Fibroblast of villous mesenchyme (primary cell): Measurements from ENCODE around the gene ETS2. TPM values are rescaled to one million over a fixed set of nuclear protein-coding genes. Genes with fewer than 3 reads are reported as not detected.
A peak's percentile ranks its signal among the peaks of the same experiment; 100 is the strongest.

Experiments used
- DNase-seq: peaks from one replicate; pipeline ENCODE4 v3.0.0-alpha.2; 2010; ENCODE audit warnings: low read depth
- H3K4me3 ChIP-seq: 2 replicates; pipeline ENCODE4 v1.5.1; 2011; ENCODE audit warnings: low read depth, mild to moderate bottlenecking, low read length
- total RNA-seq: library from RNA; depleted of rRNA; stranded (reverse); fragments of >200 nt; gene quantifications from 2 replicates; pipeline ENCODE4 v1.2.3, GENCODE V29; 2012
- TF ChIP-seq, protein P1 (sequence below): IDR thresholded peaks from 2 replicates; pipeline ENCODE4 v1.5.1; 2012; ENCODE audit warnings: low read depth, mild to moderate bottlenecking, low read length; ENCODE audit not compliant: insufficient read depth

Gene ETS2
- total RNA-seq, 1 donor = 45.8 TPM

DNA sequence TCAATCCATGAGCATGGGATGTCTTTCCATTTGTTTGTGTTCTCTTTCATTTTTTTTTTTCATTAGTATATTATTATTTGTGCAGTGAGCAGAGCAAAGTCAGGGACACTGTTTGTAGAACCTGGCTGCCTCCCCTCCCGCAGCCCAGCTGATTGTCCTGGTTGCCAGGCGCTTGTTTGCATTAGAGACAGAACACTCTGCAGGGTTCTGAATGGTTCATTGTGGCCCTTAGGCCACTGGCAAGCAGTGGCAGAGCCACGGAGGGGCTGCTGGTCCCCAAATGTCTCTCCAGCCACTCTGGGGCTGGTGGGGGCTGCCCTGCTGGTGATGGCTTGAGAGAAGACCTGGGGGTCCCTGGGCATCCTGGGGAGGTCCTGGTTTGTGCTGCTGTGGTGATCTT, 29.0 kb downstream of the ETS2 start:
- no peak overlapping the region for H3K4me3 ChIP-seq
- TF ChIP-seq, protein P1, sequence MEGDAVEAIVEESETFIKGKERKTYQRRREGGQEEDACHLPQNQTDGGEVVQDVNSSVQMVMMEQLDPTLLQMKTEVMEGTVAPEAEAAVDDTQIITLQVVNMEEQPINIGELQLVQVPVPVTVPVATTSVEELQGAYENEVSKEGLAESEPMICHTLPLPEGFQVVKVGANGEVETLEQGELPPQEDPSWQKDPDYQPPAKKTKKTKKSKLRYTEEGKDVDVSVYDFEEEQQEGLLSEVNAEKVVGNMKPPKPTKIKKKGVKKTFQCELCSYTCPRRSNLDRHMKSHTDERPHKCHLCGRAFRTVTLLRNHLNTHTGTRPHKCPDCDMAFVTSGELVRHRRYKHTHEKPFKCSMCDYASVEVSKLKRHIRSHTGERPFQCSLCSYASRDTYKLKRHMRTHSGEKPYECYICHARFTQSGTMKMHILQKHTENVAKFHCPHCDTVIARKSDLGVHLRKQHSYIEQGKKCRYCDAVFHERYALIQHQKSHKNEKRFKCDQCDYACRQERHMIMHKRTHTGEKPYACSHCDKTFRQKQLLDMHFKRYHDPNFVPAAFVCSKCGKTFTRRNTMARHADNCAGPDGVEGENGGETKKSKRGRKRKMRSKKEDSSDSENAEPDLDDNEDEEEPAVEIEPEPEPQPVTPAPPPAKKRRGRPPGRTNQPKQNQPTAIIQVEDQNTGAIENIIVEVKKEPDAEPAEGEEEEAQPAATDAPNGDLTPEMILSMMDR = no peak
- DNase-seq = no peak

DNA sequence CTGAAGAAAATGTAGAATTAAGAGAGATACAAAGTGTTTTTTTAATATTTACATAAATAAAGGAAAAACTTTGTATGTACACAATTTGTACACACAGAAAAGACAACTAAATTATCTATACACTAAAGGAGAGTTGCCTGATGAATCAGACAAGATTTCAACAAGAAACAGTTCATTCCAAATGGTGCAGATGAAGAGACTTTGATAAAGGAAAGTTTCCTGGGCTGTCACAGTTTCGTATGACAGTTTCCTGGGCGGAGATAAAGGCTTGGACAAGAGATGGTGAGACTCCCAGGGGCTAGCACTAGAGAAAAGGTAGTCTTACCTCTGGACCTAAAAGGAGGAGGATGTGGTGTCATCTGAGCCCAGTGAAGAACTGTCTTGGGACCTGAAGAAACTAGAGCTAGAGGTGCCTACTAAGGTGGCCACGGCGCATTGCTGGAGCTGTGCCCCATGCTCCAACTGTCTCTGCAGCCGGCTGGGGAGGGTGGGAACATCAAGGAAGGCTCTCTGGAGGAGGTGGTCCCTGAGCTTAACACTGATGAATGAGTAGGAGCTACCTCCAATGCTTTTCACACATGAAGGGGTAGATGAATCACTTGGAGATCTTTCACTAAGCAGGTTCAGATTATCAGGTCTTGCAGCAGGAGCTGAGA, 32.2 kb downstream of the ETS2 start:
- H3K4me3 ChIP-seq = no peak overlapping the region
- TF ChIP-seq, protein P1 = no peak
- no peak for DNase-seq

DNA sequence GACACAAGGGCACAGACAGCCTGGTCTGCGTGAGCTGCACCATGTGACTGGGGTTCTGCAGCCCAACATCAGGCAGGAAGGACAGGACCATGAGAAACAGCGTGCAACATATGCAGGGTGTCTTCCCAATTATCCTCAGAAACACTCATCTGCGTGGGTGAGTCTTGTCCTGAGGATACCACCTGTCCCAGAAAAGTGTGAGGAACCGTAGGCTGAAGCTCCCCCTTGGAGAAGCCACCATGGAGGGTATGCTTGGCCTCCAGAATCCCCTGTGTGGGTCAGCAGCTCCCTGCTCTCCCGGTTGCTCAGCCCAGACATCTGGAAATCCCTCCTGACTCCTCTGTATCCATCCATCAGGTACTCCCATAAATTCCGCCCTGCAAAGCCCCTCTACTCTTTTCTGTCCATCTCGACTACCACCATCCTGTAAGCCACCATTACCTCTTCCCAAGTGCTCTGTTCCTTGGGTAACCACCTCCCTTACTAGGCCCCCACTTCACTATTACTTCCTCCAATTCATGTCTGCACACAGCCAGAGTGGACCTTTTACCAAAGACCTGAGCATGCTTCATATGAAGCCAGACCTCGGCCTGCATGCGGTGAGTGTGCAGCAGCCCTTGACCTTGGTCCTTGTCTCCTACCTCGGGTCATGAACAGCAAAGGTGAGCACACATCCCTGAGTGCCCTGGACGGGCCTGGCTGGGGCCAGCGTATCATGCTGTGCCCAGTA, 33.0 kb downstream of the ETS2 start:
- TF ChIP-seq, protein P1 = no peak
- DNase-seq = no peak

DNA sequence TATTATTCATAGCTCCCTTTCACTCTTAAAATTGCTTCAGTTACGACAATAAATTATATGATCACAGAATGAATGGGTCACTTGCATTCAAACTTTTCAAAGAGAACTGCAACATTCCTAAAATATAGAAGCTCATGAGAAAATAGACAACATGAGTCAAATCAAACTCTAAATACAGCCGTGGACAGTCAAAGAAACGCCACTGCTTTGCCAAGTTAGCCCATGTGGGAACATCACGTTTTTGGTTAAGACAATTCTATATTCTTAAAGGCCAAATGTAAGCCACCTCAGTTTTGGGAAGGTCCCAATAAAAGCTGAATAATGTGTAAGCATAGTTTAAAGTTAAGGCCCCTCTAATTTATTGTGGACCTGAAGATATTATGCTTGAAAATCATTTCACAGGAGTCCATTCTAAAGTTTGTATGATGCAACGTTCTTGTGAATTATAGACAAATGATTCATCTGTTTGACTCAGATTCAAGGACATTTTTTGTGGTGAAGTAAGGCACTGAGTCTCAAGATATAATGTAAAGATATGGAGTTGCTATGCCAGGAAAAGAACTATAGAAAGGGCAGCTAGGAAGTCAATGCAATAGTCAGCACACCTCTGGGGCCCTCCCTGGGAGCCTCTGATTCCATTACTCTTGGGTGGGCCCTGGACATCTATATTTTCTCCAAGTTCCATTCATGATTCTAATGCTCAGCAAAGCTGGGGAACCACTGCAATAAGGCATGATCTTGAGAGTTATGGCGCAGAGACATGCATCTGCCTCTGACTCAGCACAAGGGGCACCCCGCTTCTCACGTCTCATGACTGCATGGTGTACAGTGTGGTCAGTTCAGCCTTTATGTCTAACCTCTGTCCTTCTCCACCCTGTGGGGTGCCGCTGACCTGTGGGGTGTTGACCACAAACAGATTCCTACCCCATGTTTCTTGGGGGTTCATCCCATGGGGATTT, 33.9 kb downstream of the ETS2 start:
- TF ChIP-seq, protein P1 = no peak
- no peak overlapping the region for H3K4me3 ChIP-seq
- peak; percentile 96 for DNase-seq

More for the DNA sequence above, 33.0 kb downstream of the ETS2 start:
- H3K4me3 ChIP-seq = no peak overlapping the region

DNA sequence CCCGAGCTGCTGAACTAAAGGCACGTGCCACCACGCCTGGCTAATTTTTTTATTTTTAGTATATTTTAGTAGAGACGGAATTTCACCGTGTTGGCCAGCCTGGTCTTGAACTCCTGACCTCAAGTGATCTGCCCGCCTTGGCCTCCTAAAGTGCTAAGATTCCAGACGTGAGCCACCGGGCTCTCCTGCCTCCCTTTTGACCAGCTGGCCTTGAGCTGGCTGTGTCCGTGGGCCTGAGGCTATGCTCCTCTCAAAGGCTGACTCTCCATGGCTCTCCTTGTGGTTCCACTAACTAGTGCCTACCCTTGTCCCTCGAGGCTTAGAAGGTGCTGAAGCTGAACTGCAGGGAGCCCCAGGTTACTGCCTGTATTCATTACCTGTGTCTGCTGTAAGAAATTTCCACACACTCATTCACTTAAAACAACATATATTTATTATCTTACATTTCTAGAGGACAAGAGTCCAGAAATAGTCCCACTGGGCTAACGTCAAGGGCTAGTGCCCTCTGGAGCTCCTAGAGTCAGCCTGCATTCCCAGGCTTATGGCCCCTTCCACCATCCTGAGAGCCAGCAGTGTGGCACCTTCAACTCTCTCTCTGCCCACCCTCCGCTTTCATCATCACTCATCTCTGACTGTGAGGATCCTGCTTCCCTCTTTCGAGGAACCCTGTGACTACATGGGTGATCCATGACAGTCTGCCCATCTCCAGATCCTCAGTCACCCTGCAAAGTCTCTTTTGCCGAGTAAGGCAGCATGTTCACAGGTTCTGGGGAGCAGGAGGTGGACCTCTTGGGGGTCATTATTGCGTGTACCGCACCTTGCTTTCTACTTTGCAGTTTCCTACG, 34.9 kb downstream of the ETS2 start:
- TF ChIP-seq, protein P1 = no peak
- no peak overlapping the region for H3K4me3 ChIP-seq
- DNase-seq = no peak

DNA sequence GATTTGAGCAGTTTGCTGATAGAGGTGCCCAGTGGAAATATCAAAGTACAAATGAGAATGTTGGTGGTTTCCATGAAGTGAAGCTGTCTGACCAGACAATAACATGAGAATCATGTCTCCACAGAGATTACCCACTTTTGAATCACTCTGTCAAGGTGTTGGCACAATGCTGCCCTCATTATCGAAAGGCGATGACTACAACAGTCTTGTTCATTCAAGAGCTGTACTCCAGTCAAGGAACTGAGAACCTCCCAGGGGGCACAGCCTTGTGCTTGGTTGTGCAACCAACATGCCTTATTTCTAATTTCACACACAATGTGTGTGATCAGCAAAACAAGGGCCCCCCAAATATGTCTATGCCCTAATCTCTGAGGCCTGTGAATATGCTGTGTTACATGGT, 35.7 kb downstream of the ETS2 start:
- no peak for DNase-seq
- TF ChIP-seq, protein P1 = no peak
- H3K4me3 ChIP-seq = no peak overlapping the region
